DND-41 (cell line): ENCODE data around the gene CASR.

ENCODE experiments used
- CTCF ChIP-seq: IDR thresholded peaks from 2 replicates; pipeline ENCODE4 v1.5.1; 2012; ENCODE audit warnings: borderline replicate concordance, low read length, moderate library complexity, mild to moderate bottlenecking; ENCODE audit not compliant: poor library complexity, severe bottlenecking; ENCODE audit errors: extremely low read depth
- EZH2 ChIP-seq: IDR thresholded peaks from 3 replicates; pipeline ENCODE4 v1.6.1; 2012; ENCODE audit warnings: borderline replicate concordance, low read depth, mild to moderate bottlenecking, moderate library complexity, low read length, inconsistent platforms; ENCODE audit not compliant: severe bottlenecking

DNA sequence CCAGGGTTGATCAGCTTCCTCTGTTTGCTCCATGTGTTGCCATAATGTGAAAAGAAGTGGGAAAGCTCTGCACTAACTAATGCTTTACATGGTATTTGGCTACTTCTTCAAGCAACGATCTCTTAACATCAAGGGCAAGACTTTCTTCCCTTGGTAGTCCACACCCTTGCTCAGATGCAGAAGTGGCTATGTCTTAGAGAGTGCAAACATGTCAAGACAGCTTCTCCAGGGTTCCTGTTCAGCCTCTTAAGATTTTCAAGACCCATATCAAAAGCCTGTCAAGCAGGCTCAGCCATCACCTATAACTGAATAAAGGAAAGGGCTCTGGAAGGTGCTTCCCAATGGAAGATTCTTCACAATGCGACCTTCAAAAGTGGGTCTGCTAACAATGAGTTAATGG lies 76.7 kb downstream of the CASR start:
- TF ChIP-seq CTCF, result no peak
- TF ChIP-seq EZH2, result no peak
